ENCODE results near the gene FAT1.

The FAT1 gene

GRCh38 chr4:186566068-186566467 is 157.6 kb downstream of the FAT1 start:
- in situ Hi-C loops (cut with HindIII; ENCODE audit: low pct_unique_long_range_greater_than_20kb, low sequenced_read_pairs) = no loop called here
- DNase-seq (ENCODE audit: low read depth in 1 of 2, low spot score in 1 of 2) = no peak
- TF ChIP-seq JUND (IDR thresholded peaks at IDR 0.05; ENCODE audit: low read depth) = no peak

GRCh38 chr4:186563761-186564160 is 159.9 kb downstream of the FAT1 start:
- no peak for DNase-seq (ENCODE audit: low read depth in 1 of 2, low spot score in 1 of 2)
- in situ Hi-C loops (cut with HindIII; ENCODE audit: low pct_unique_long_range_greater_than_20kb, low sequenced_read_pairs) = no loop called here
- no peak for TF ChIP-seq JUND (IDR thresholded peaks at IDR 0.05; ENCODE audit: low read depth)

DNA sequence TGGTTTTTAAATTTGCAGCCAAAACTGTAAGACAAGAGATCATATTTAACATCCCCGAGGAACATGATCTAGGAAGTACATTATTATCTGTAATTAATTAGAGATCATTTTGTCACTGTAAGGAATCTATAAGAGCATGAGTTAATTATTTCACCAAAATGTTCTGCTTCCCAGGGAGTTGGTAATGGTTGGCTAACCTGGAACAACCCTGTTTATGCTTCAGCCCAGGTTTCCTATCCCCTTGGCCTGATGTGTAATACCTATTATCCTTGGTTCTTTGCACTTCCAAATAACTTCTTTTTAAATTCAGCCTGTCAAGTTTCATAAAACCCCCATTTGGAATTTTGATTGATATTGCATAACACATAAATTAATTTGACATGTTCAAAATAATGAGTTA is 161.9 kb downstream of the FAT1 start:
- no peak for DNase-seq (ENCODE audit: low read depth in 1 of 2, low spot score in 1 of 2)
- in situ Hi-C loops (cut with HindIII; ENCODE audit: low pct_unique_long_range_greater_than_20kb, low sequenced_read_pairs) = no loop called here
- no peak for TF ChIP-seq JUND (IDR thresholded peaks at IDR 0.05; ENCODE audit: low read depth)

GRCh38 chr4:186560647-186561046 is 163.0 kb downstream of the FAT1 start:
- no peak for DNase-seq (ENCODE audit: low read depth in 1 of 2, low spot score in 1 of 2)
- in situ Hi-C loops (cut with HindIII; ENCODE audit: low pct_unique_long_range_greater_than_20kb, low sequenced_read_pairs) = no loop called here
- TF ChIP-seq JUND (IDR thresholded peaks at IDR 0.05; ENCODE audit: low read depth) = no peak

DNA sequence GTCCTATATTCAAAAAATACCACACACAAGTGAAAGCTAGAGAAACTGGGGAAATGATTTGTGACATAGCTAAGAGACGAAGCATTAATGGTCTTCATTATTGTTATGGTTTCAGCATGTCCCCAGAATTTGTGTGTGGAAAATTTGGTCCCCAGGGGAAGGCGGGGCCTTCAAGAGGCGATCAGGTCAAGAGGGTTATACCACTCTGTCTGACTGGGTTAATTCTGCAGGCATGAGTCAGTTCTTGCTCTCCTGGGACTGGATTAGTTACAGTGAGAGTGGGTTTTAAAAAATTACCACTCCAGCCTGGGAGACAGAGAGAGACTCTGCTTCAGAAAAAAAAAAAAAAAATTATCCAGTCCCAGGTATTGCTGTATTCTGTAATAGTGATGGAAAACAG is 166.2 kb downstream of the FAT1 start:
- TF ChIP-seq JUND (IDR thresholded peaks at IDR 0.05; ENCODE audit: low read depth) = no peak
- no peak for DNase-seq (ENCODE audit: low read depth in 1 of 2, low spot score in 1 of 2)
- in situ Hi-C loops (cut with HindIII; ENCODE audit: low pct_unique_long_range_greater_than_20kb, low sequenced_read_pairs) = no loop called here

DNA sequence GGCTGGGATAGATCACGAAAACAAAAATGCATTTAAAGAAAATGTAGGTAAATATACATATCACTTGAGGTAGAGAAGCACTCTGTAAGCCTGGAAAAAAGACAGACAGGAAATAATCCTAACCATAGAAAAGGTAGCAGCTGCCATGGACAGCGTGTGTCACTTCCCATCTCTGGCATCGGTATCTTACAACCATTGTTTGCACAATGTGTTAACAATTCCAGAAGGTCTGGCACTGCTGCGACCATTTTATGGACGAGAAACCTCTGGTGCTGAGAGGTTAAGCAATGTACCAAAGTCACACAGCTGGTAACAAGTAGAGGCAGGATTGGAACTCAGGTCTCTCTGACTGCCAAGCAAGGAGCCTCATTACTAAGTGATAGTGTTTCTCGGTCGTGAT is 166.6 kb downstream of the FAT1 start:
- in situ Hi-C loops (cut with HindIII; ENCODE audit: low pct_unique_long_range_greater_than_20kb, low sequenced_read_pairs) = no loop called here
- no peak for DNase-seq (ENCODE audit: low read depth in 1 of 2, low spot score in 1 of 2)
- no peak for TF ChIP-seq JUND (IDR thresholded peaks at IDR 0.05; ENCODE audit: low read depth)

DNA sequence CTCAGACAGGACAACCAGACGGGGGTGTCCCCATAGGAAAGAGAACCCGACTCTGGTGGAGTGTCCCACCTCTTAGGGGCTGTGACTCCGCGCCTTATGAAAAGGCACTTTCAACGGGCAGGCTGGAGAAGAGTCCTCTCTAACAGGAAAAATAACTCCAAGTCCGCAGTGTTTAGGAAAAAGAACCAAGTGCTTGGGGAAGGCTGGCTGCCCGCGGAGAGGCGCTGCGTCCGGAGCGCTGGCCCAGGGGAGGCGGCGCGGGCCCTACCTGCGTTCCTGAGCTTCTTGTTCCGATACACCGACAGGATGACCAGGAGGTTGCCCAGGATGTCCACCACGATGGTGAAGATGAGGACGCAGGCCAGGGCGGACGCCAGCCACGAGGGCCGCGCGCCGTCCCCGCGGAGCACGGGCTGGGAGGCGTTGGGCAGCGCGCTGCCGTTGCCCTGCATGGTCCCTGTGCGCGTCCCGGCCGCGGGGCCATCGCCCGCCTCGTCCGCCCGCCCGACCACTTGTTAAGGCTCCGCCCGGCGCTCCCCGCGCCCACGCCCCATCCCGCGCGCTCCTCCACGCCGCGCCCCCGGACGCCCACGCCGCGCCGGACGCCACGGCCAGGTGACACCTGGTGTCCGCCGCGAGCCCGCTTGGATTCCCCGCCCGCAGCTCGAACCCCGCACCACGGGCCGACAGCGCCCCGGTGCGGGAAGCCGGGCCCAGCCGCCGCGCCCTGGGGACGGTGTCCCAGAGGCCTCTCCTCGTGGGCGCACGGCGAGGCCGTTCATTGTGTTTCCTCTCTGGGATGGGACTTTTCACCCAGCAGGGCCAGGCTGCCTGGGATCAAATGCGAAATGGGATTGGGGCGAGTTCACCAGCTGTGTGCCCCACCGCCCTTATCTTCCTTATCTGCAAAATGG is 168.5 kb downstream of the FAT1 start, which contains the start of gene MTNR1A:
TSS of gene MTNR1A (minus strand) at position 654 of the 914 bp plus-strand sequence. CDS start at position 452, 202 bp downstream.
- in situ Hi-C loops (cut with HindIII; ENCODE audit: low pct_unique_long_range_greater_than_20kb, low sequenced_read_pairs) = no loop called here
- TF ChIP-seq JUND (IDR thresholded peaks at IDR 0.05; ENCODE audit: low read depth) = no peak
- no peak for DNase-seq (ENCODE audit: low read depth in 1 of 2, low spot score in 1 of 2)

DNA sequence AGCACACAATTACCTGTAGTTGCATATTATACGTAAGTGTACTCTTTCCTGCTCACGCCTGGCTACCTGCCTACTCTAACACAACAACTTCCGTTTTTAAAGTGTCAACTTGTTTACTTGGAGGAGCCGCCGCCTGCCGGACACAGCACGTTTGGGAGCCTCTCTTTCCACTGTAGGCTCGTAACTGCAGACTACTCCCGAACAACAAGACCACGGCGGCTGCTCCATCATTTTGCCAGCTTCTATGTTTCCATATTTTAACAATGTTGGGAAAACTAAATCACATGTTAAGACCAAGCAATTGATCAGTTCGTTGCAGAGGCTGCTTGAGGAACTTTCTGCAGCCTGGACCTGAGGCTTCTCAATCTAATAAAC is 169.1 kb downstream of the FAT1 start:
- in situ Hi-C loops (cut with HindIII; ENCODE audit: low pct_unique_long_range_greater_than_20kb, low sequenced_read_pairs) = no loop called here
- DNase-seq (ENCODE audit: low read depth in 1 of 2, low spot score in 1 of 2) = peak; percentile 44 to 71
- TF ChIP-seq JUND (IDR thresholded peaks at IDR 0.05; ENCODE audit: low read depth) = no peak

GRCh38 chr4:186553717-186554116 is 169.9 kb downstream of the FAT1 start:
- in situ Hi-C loops (cut with HindIII; ENCODE audit: low pct_unique_long_range_greater_than_20kb, low sequenced_read_pairs) = no loop called here
- no peak for TF ChIP-seq JUND (IDR thresholded peaks at IDR 0.05; ENCODE audit: low read depth)
- peak in 1 of 2 experiments; percentile 47 for DNase-seq (ENCODE audit: low read depth in 1 of 2, low spot score in 1 of 2)

- no peak for DNase-seq (ENCODE audit: low read depth in 1 of 2, low spot score in 1 of 2)
- no peak for TF ChIP-seq JUND (IDR thresholded peaks at IDR 0.05; ENCODE audit: low read depth)
- in situ Hi-C loops (cut with HindIII; ENCODE audit: low pct_unique_long_range_greater_than_20kb, low sequenced_read_pairs) = no loop called here
Observed at GRCh38 chr4:186551849-186552248, 171.8 kb downstream of the FAT1 start.

DNA sequence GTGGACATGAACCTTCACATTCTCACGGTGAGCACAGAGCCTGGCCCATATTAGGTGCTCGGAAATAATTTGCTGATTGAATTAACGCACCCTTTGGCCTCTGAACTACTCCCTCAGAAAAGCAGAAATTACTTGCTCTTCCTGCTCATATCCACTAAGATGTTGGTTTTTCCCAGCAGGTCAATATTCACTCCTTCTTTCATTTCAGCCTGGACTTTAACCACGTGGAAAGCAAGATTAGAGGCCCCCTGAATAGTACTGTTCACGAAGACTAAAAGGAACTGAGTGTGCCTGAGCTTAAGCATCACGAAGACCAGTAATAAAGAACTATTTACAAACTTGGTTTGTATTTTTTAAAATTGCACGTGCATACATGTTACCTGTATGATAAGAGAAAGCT is 178.2 kb downstream of the FAT1 start:
- in situ Hi-C loops (cut with HindIII; ENCODE audit: low pct_unique_long_range_greater_than_20kb, low sequenced_read_pairs) = no loop called here
- no peak for TF ChIP-seq JUND (IDR thresholded peaks at IDR 0.05; ENCODE audit: low read depth)
- DNase-seq (ENCODE audit: low read depth in 1 of 2, low spot score in 1 of 2) = no peak

GRCh38 chr4:186543206-186543605 is 180.4 kb downstream of the FAT1 start:
- in situ Hi-C loops (cut with HindIII; ENCODE audit: low pct_unique_long_range_greater_than_20kb, low sequenced_read_pairs) = no loop called here
- TF ChIP-seq JUND (IDR thresholded peaks at IDR 0.05; ENCODE audit: low read depth) = no peak
- no peak for DNase-seq (ENCODE audit: low read depth in 1 of 2, low spot score in 1 of 2)

- no peak for TF ChIP-seq JUND (IDR thresholded peaks at IDR 0.05; ENCODE audit: low read depth)
Observed at GRCh38 chr4:186541801-186542200, 181.9 kb downstream of the FAT1 start.

More at GRCh38 chr4:186541801-186542200, 181.9 kb downstream of the FAT1 start:
- no peak for DNase-seq (ENCODE audit: low read depth in 1 of 2, low spot score in 1 of 2)
- in situ Hi-C loops (cut with HindIII; ENCODE audit: low pct_unique_long_range_greater_than_20kb, low sequenced_read_pairs) = no loop called here
